ENCODE measurements around the gene ARFIP1.
"Not testable (repeated sequence)": the region's sequence is repeated elsewhere in the genome, so short reads cannot be mapped to it uniquely, and the experiment has no call there.

The ARFIP1 gene

GRCh38 chr4:152843481-152844090 lies 63.8 kb downstream of the ARFIP1 start:
- DNase-seq (ENCODE audit: low read depth, low spot score): no peak

GRCh38 chr4:152847376-152847775 lies 67.6 kb downstream of the ARFIP1 start:
- DNase-seq (ENCODE audit: low read depth, low spot score): no peak

- no peak for DNase-seq (ENCODE audit: low read depth, low spot score)
These were observed 68.8 kb downstream of the ARFIP1 start for GRCh38 chr4:152848508-152848907.

GRCh38 chr4:152849350-152849749 lies 69.6 kb downstream of the ARFIP1 start:
- no peak for DNase-seq (ENCODE audit: low read depth, low spot score)

GRCh38 chr4:152850377-152850776 lies 70.6 kb downstream of the ARFIP1 start:
- no peak for DNase-seq (ENCODE audit: low read depth, low spot score)

- DNase-seq (ENCODE audit: low read depth, low spot score): no peak
These were observed 71.5 kb downstream of the ARFIP1 start for GRCh38 chr4:152851226-152851625.

- DNase-seq (ENCODE audit: low read depth, low spot score): no peak
These were observed 73.5 kb downstream of the ARFIP1 start for GRCh38 chr4:152853293-152853692.

- DNase-seq (ENCODE audit: low read depth, low spot score): not testable (repeated sequence)
These were observed 74.3 kb downstream of the ARFIP1 start for GRCh38 chr4:152854016-152854415.

GRCh38 chr4:152856960-152857359 lies 77.2 kb downstream of the ARFIP1 start:
- DNase-seq (ENCODE audit: low read depth, low spot score): no peak

- DNase-seq (ENCODE audit: low read depth, low spot score): no peak
These were observed 79.2 kb downstream of the ARFIP1 start for GRCh38 chr4:152858934-152859333.

- DNase-seq (ENCODE audit: low read depth, low spot score): no peak
These were observed 80.3 kb downstream of the ARFIP1 start for GRCh38 chr4:152860046-152860445.

GRCh38 chr4:152862608-152863007 lies 82.9 kb downstream of the ARFIP1 start:
- no peak for DNase-seq (ENCODE audit: low read depth, low spot score)

- DNase-seq (ENCODE audit: low read depth, low spot score): no peak
These were observed 84.6 kb downstream of the ARFIP1 start for GRCh38 chr4:152864361-152864760.

GRCh38 chr4:152866432-152866993 lies 86.8 kb downstream of the ARFIP1 start:
- DNase-seq (ENCODE audit: low read depth, low spot score): not testable (repeated sequence)

- no peak for DNase-seq (ENCODE audit: low read depth, low spot score)
These were observed 90.9 kb downstream of the ARFIP1 start for GRCh38 chr4:152870606-152871005.

GRCh38 chr4:152875261-152875660 lies 95.5 kb downstream of the ARFIP1 start:
- DNase-seq (ENCODE audit: low read depth, low spot score): no peak

- DNase-seq (ENCODE audit: low read depth, low spot score): no peak
These were observed 98.1 kb downstream of the ARFIP1 start for GRCh38 chr4:152877868-152878267.

GRCh38 chr4:152880263-152880662 lies 100.5 kb downstream of the ARFIP1 start:
- DNase-seq (ENCODE audit: low read depth, low spot score): no peak

GRCh38 chr4:152881974-152882373 lies 102.2 kb downstream of the ARFIP1 start:
- DNase-seq (ENCODE audit: low read depth, low spot score): no peak

- no peak for DNase-seq (ENCODE audit: low read depth, low spot score)
These were observed 105.4 kb downstream of the ARFIP1 start for GRCh38 chr4:152885185-152885584.

GRCh38 chr4:152886201-152886600 lies 106.4 kb downstream of the ARFIP1 start:
- DNase-seq (ENCODE audit: low read depth, low spot score): no peak

- no peak for DNase-seq (ENCODE audit: low read depth, low spot score)
These were observed 108.2 kb downstream of the ARFIP1 start for GRCh38 chr4:152887981-152888380.

GRCh38 chr4:152892974-152893373 lies 113.2 kb downstream of the ARFIP1 start:
- no peak for DNase-seq (ENCODE audit: low read depth, low spot score)

- no peak for DNase-seq (ENCODE audit: low read depth, low spot score)
These were observed 114.9 kb downstream of the ARFIP1 start for GRCh38 chr4:152894673-152895072.

Data from brain pericyte (primary cell).